HepG2 (cell line): Measurements from ENCODE around the gene ELP5. TPM values are rescaled to one million over a fixed set of nuclear protein-coding genes. Genes with fewer than 3 reads are reported as not detected.

Experiments
- ATF1 ChIP-seq: IDR thresholded peaks from 2 replicates; pipeline ENCODE4 v1.6.1; 2016; ENCODE audit warnings: mild to moderate bottlenecking, control low read depth
- GATAD2A ChIP-seq: IDR thresholded peaks from 2 replicates; pipeline ENCODE4 v1.6.1; 2016
- HHEX ChIP-seq: IDR thresholded peaks from 2 replicates; pipeline ENCODE4 v1.6.1; 2016; ENCODE audit warnings: control low read depth
- HOXA9 ChIP-seq: sonication (generic); formaldehyde crosslinking; IDR thresholded peaks from 2 replicates; pipeline ENCODE4 v1.8.1; 2022; ENCODE audit warnings: missing genetic modification reagents, mild to moderate bottlenecking, moderate library complexity, borderline replicate concordance
- KLF9 ChIP-seq: IDR thresholded peaks from 2 replicates; pipeline ENCODE4 v1.6.1; 2016; ENCODE audit warnings: low read depth
- MAFG ChIP-seq: sonication (generic); formaldehyde crosslinking; IDR thresholded peaks from 2 replicates; pipeline ENCODE4 v1.5.1; 2020; ENCODE audit warnings: mild to moderate bottlenecking, missing genetic modification reagents
- NPAS2 ChIP-seq: sonication (generic); formaldehyde crosslinking; IDR thresholded peaks from 2 replicates; pipeline ENCODE4 v1.8.0; 2022; ENCODE audit warnings: mild to moderate bottlenecking, missing genetic modification reagents, borderline replicate concordance
- POGK ChIP-seq: sonication (generic); formaldehyde crosslinking; conservative IDR thresholded peaks from 2 replicates; pipeline ENCODE4 v1.8.0; 2022; ENCODE audit warnings: mild to moderate bottlenecking, moderate library complexity, missing genetic modification reagents
- PPARG ChIP-seq: conservative IDR thresholded peaks from 2 replicates; pipeline ENCODE4 v1.6.1; 2016; ENCODE audit warnings: missing biosample characterization, missing genetic modification reagents
- RAD21 ChIP-seq: fragments of 450-650 bp; formaldehyde crosslinking; IDR thresholded peaks from 2 replicates; pipeline ENCODE4 v1.5.0; 2020; ENCODE audit warnings: mild to moderate bottlenecking
- RFXAP ChIP-seq: sonication (generic); formaldehyde crosslinking; IDR thresholded peaks from 2 replicates; pipeline ENCODE4 v1.4.0; 2020; ENCODE audit warnings: missing genetic modification reagents, borderline replicate concordance
- SKIL ChIP-seq: sonication (generic); formaldehyde crosslinking; IDR thresholded peaks from 2 replicates; pipeline ENCODE4 v1.8.0; 2022; ENCODE audit warnings: missing genetic modification reagents, mild to moderate bottlenecking, moderate library complexity, borderline replicate concordance
- SP140L ChIP-seq: sonication (generic); formaldehyde crosslinking; IDR thresholded peaks from 2 replicates; pipeline ENCODE4 v1.4.0; 2020; ENCODE audit warnings: missing genetic modification reagents, borderline replicate concordance
- SSRP1 ChIP-seq: IDR thresholded peaks from 2 replicates; pipeline ENCODE4 v1.6.1; 2016; ENCODE audit warnings: control low read depth
- THAP7 ChIP-seq: sonication (generic); formaldehyde crosslinking; IDR thresholded peaks from 2 replicates; pipeline ENCODE4 v1.8.1; 2023; ENCODE audit warnings: mild to moderate bottlenecking, missing genetic modification reagents
- TRIM24 ChIP-seq: sonication (generic); formaldehyde crosslinking; IDR thresholded peaks from 2 replicates; pipeline ENCODE4 v1.8.0; 2022; ENCODE audit warnings: mild to moderate bottlenecking, missing genetic modification reagents
- U2AF2 ChIP-seq: fragments of 200-400 bp; formaldehyde crosslinking; IDR thresholded peaks from 2 replicates; pipeline ENCODE4 v1.6.1; 2017; ENCODE audit warnings: low read depth, mild to moderate bottlenecking, low read length
- ZNF143 ChIP-seq: sonication (generic); formaldehyde crosslinking; IDR thresholded peaks from 2 replicates; pipeline ENCODE4 v1.4.0; 2020; ENCODE audit warnings: missing genetic modification reagents
- ZNF160 ChIP-seq: sonication (generic); formaldehyde crosslinking; IDR thresholded peaks from 2 replicates; pipeline ENCODE4 v1.8.0; 2022; ENCODE audit warnings: mild to moderate bottlenecking, inconsistent platforms, missing genetic modification reagents
- ZNF549 ChIP-seq: sonication (generic); formaldehyde crosslinking; IDR thresholded peaks from 2 replicates; pipeline ENCODE4 v1.5.0; 2020; ENCODE audit warnings: missing genetic modification reagents
- ZNF558 ChIP-seq: sonication (generic); formaldehyde crosslinking; IDR thresholded peaks from 2 replicates; pipeline ENCODE4 v1.9.0; 2022; ENCODE audit warnings: mild to moderate bottlenecking, missing genetic modification reagents, borderline replicate concordance
- ZNF562 ChIP-seq: sonication (generic); formaldehyde crosslinking; IDR thresholded peaks from 2 replicates; pipeline ENCODE4 v1.8.0; 2022; ENCODE audit warnings: missing genetic modification reagents, borderline replicate concordance
- ZNF572 ChIP-seq: sonication (generic); formaldehyde crosslinking; IDR thresholded peaks from 2 replicates; pipeline ENCODE4 v1.5.1; 2020; ENCODE audit warnings: mild to moderate bottlenecking, missing genetic modification reagents
- ZNF597 ChIP-seq: sonication (generic); formaldehyde crosslinking; IDR thresholded peaks from 2 replicates; pipeline ENCODE4 v1.5.0; 2020; ENCODE audit warnings: missing genetic modification reagents
- ZNF598 ChIP-seq: sonication (generic); formaldehyde crosslinking; IDR thresholded peaks from 2 replicates; pipeline ENCODE4 v1.5.1; 2020; ENCODE audit warnings: mild to moderate bottlenecking, missing genetic modification reagents, borderline replicate concordance
- ZNF644 ChIP-seq: IDR thresholded peaks from 2 replicates; pipeline ENCODE4 v1.6.1; 2016; ENCODE audit warnings: low read depth
- polyA plus RNA-seq, 8 experiments: library from polyadenylated mRNA; depleted of rRNA in 3 of 8; stranded (reverse) in 7 of 8; unstranded in 1 of 8; fragments of >200 nt; fragmentation: Illumina TruSeq in 4 of 8; extraction: Trizol in 4 of 8; gene quantifications; 2 replicates each; pipeline versions ENCODE4 v1.2.1 to v1.2.3, GENCODE V29; 2011 to 2016; ENCODE audit warnings: low read depth in 4 of 8, missing spikeins in 1 of 8, mixed read lengths in 1 of 8; ENCODE audit not compliant: insufficient read depth in 1 of 8
- total RNA-seq, 5 experiments: library from RNA; depleted of rRNA; stranded (reverse); fragments of >200 nt; fragmentation: Illumina TruSeq; extraction: Trizol; gene quantifications; 2 replicates each; pipeline ENCODE4 v1.2.3, GENCODE V29; 2016; ENCODE audit warnings: low read depth in 1 of 5

ELP5 gene
- total and polyA plus RNA-seq, 2 of the 13 experiments (the other 11 are each of a cell fraction or from before 2014, with no cell fraction given), result 67.6 to 69.8 TPM

- peak; percentile 74 for TF ChIP-seq SKIL (CRISPR knock-in tag)
- no peak; the same call in 1 of the 2 replicates for TF ChIP-seq GATAD2A
- no peak for TF ChIP-seq TRIM24
- TF ChIP-seq SSRP1, result peak; percentile 98
- TF ChIP-seq ZNF562 (CRISPR knock-in tag), result no peak
- TF ChIP-seq SP140L (CRISPR knock-in tag), result no peak
- TF ChIP-seq ATF1 (CRISPR knock-in tag), result no peak
- TF ChIP-seq RFXAP (CRISPR knock-in tag), result peak; percentile 88; the same call in 1 of the 2 replicates
- TF ChIP-seq ZNF644 (CRISPR knock-in tag), result no peak
- no peak for TF ChIP-seq ZNF549
- 0 out of 2 replicates have a peak, but pooled peaks have one; percentile 50 for TF ChIP-seq ZNF598
- no peak for TF ChIP-seq MAFG (CRISPR knock-in tag)
- TF ChIP-seq ZNF572 (CRISPR knock-in tag), result no peak
- TF ChIP-seq POGK, result peak; percentile 58; the same call in 1 of the 2 replicates
- peak; percentile 29; the same call in 1 of the 2 replicates for TF ChIP-seq HOXA9 (CRISPR knock-in tag)
- peak; percentile 73; the same call in 1 of the 2 replicates for TF ChIP-seq KLF9
- TF ChIP-seq THAP7 (CRISPR knock-in tag), result peak; percentile 42; the same call in 1 of the 2 replicates
- TF ChIP-seq NPAS2 (CRISPR knock-in tag), result no peak
- TF ChIP-seq ZNF558 (CRISPR knock-in tag), result no peak; the same call in 1 of the 2 replicates
- peak; percentile 70; the same call in 1 of the 2 replicates for TF ChIP-seq ZNF597 (CRISPR knock-in tag)
- no peak for TF ChIP-seq HHEX (CRISPR knock-in tag)
- TF ChIP-seq U2AF2, result peak; percentile 51; the same call in 1 of the 2 replicates
- peak; percentile 75 for TF ChIP-seq RAD21 (CRISPR knock-in tag)
- no peak; the same call in 1 of the 2 replicates for TF ChIP-seq PPARG (CRISPR knock-in tag)
- peak; percentile 69 for TF ChIP-seq ZNF143
- TF ChIP-seq ZNF160 (CRISPR knock-in tag), result peak; percentile 57; the same call in 1 of the 2 replicates
Observed at GRCh38 chr17:7234083-7234951, 17.7 kb upstream of the ELP5 start, which contains the start of gene DVL2 (continued).
